ENCODE data around the gene CATSPER3.

GRCh38 chr5:135048930-135049329 is 81.2 kb downstream of the CATSPER3 start:
- no peak for TF ChIP-seq CTCF (conservative IDR thresholded peaks at IDR 0.05 in 1 of 2, IDR thresholded peaks at IDR 0.05 in 1 of 2; ENCODE audit: low read depth in 1 of 2, low read length in 2 of 2)
- no peak for TF ChIP-seq EZH2 (IDR thresholded peaks at IDR 0.05; ENCODE audit: low read length, missing control alignments)

Measured in fibroblast of lung (primary cell).